Neural progenitor cell (in vitro differentiated cells): ENCODE data around the gene TCF7L2. TPM values are rescaled to one million over a fixed set of nuclear protein-coding genes. Genes with fewer than 3 reads are reported as not detected.

Experiments
- DNase-seq: peaks from one replicate; pipeline ENCODE4 v3.0.0-alpha.2; 2016; ENCODE audit warnings: low spot score
- H2AFZ ChIP-seq: fragments of 200-600 bp; sonication (generic); replicated peaks from 2 replicates; pipeline ENCODE4 v1.6.1; 2016; ENCODE audit warnings: antibody characterized with exemption
- H3F3A ChIP-seq: fragments of 200-600 bp; sonication (generic); 2 replicates; pipeline ENCODE4 v1.6.1; 2016; ENCODE audit warnings: antibody characterized with exemption, low read depth
- H3K27ac ChIP-seq: fragments of 200-600 bp; sonication (generic); 2 replicates; pipeline ENCODE4 v1.5.1; 2016; ENCODE audit warnings: mild to moderate bottlenecking
- H3K27me3 ChIP-seq: fragments of 200-600 bp; sonication (generic); 2 replicates; pipeline ENCODE4 v1.6.1; 2016; ENCODE audit warnings: mild to moderate bottlenecking, moderate library complexity
- H3K36me3 ChIP-seq: fragments of 200-600 bp; sonication (generic); 2 replicates; pipeline ENCODE4 v1.5.1; 2016
- H3K4me1 ChIP-seq: fragments of 200-600 bp; sonication (generic); 2 replicates; pipeline ENCODE4 v1.6.1; 2016; ENCODE audit warnings: mixed run types
- H3K4me2 ChIP-seq: fragments of 200-600 bp; sonication (generic); 2 replicates; pipeline ENCODE4 v1.6.1; 2016
- H3K4me3 ChIP-seq: fragments of 200-600 bp; sonication (generic); 2 replicates; pipeline ENCODE4 v1.5.1; 2016
- H3K79me2 ChIP-seq: fragments of 200-600 bp; sonication (generic); 2 replicates; pipeline ENCODE4 v1.6.1; 2016; ENCODE audit warnings: low read depth
- H3K9ac ChIP-seq: fragments of 200-600 bp; sonication (generic); 2 replicates; pipeline ENCODE4 v1.6.1; 2016
- H3K9me3 ChIP-seq: fragments of 200-600 bp; sonication (generic); 2 replicates; pipeline ENCODE4 v1.5.1; 2016; ENCODE audit warnings: low read depth
- H4K20me1 ChIP-seq: fragments of 200-600 bp; sonication (generic); 2 replicates; pipeline ENCODE4 v1.6.1; 2016; ENCODE audit warnings: low read depth
- H3K27ac Mint-ChIP-seq: 3 replicates; pipeline ENCODE4 v1.8.0; 2021; ENCODE audit warnings: mixed read lengths
- H3K27me3 Mint-ChIP-seq: 2 replicates; pipeline ENCODE4 v1.8.0; 2022; ENCODE audit warnings: low read depth, mild to moderate bottlenecking, inconsistent platforms, moderate library complexity, mixed read lengths; ENCODE audit not compliant: insufficient read depth
- H3K36me3 Mint-ChIP-seq: 3 replicates; pipeline ENCODE4 v1.8.0; 2021; ENCODE audit warnings: mixed read lengths
- H3K4me1 Mint-ChIP-seq: 3 replicates; pipeline ENCODE4 v1.8.0; 2021; ENCODE audit warnings: mixed read lengths
- H3K4me3 Mint-ChIP-seq: 3 replicates; pipeline ENCODE4 v1.8.0; 2021; ENCODE audit warnings: mild to moderate bottlenecking, moderate library complexity, mixed read lengths
- H3K9me3 Mint-ChIP-seq: 3 replicates; pipeline ENCODE4 v1.8.0; 2020; ENCODE audit warnings: mixed read lengths
- EZH2 ChIP-seq: fragments of 200-600 bp; sonication (generic); IDR thresholded peaks from 2 replicates; pipeline ENCODE4 v1.6.1; 2017; ENCODE audit warnings: antibody characterized with exemption, mild to moderate bottlenecking, moderate library complexity
- EZH2phosphoT487 ChIP-seq: fragments of 200-600 bp; sonication (generic); IDR thresholded peaks from 2 replicates; pipeline ENCODE4 v1.6.1; 2017; ENCODE audit warnings: antibody characterized with exemption
- total RNA-seq: library from RNA; depleted of rRNA; stranded (reverse); fragments of >200 nt; gene quantifications from 2 replicates; pipeline ENCODE4 v1.2.3, GENCODE V29; 2015; ENCODE audit warnings: low replicate concordance
- TF ChIP-seq, protein P1 (sequence below): fragments of 200-600 bp; sonication (generic); IDR thresholded peaks from 2 replicates; pipeline ENCODE4 v1.5.1; 2017; ENCODE audit warnings: antibody characterized with exemption, mild to moderate bottlenecking

TCF7L2 gene
- total RNA-seq, 1 donor from 2014 or later = 12.3 TPM

DNA sequence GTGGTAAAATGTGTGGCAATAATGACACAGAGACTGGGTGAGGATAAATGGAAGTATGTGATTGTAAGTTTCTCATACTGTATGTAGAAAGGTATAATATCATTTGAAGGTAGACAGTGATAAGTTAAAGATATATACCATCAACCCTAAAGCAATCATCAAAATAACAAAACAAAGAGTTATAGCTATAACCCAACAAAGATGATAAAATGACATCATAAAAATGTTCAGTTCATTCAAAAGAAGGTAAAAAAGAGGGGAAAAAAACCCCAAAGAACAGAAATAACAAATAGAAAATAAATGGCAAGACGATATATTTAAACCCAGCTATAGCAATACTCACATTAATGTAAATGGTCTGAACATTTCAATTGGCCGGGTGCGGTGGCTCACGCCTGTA lies 17.4 kb upstream of the TCF7L2 start:
- no peak overlapping the region for H3K27ac Mint-ChIP-seq
- no peaks in the 10 kb centered on the region for H3K27me3 ChIP-seq

DNA sequence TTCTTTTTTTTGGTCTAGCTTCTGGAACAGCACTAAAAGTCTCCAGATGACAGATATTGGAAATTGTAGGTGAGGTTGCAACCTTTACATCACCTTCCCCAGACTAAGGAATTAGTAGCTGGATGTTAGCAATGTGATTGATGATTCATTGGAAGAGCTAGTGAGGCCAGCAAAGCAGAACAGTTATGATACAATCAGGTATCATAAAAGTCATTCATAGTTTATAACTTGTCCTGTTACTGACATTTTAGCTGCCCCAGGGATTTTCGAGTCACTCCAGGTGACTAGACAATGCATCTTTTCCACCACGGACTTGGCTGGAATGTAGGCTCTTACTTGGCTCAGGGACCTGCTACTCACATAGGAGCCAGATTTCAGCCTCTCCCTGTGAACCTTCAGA lies 15.9 kb upstream of the TCF7L2 start:
- Histone ChIP-seq H3K27me3 (no peaks in the 10 kb centered on the region), H3K9ac (no peak overlapping the region), H3K79me2 (no peaks in the 10 kb centered on the region), H3K27ac (no peak overlapping the region), H3K4me2 (no peak overlapping the region), H3K9me3 (no peaks in the 10 kb centered on the region), H2AFZ (no peak overlapping the region), H3F3A (peaks cover 19% of the 10 kb centered on the region), H3K4me1 (peaks cover 16% of the 10 kb centered on the region), H4K20me1 (peaks cover 8% of the 10 kb centered on the region), H3K36me3 (no peaks in the 10 kb centered on the region), H3K4me3 (no peak overlapping the region)
- Mint-ChIP-seq H3K27ac (no peak overlapping the region), H3K4me1 (peaks cover 8% of the 10 kb centered on the region), H3K36me3 (no peaks in the 10 kb centered on the region), H3K9me3 (peaks cover 12% of the 10 kb centered on the region), H3K4me3 (no peak overlapping the region), H3K27me3 (peaks cover 2% of the 10 kb centered on the region)
- DNase-seq = no peak
- no peak for TF ChIP-seq EZH2phosphoT487
- TF ChIP-seq, protein P1, sequence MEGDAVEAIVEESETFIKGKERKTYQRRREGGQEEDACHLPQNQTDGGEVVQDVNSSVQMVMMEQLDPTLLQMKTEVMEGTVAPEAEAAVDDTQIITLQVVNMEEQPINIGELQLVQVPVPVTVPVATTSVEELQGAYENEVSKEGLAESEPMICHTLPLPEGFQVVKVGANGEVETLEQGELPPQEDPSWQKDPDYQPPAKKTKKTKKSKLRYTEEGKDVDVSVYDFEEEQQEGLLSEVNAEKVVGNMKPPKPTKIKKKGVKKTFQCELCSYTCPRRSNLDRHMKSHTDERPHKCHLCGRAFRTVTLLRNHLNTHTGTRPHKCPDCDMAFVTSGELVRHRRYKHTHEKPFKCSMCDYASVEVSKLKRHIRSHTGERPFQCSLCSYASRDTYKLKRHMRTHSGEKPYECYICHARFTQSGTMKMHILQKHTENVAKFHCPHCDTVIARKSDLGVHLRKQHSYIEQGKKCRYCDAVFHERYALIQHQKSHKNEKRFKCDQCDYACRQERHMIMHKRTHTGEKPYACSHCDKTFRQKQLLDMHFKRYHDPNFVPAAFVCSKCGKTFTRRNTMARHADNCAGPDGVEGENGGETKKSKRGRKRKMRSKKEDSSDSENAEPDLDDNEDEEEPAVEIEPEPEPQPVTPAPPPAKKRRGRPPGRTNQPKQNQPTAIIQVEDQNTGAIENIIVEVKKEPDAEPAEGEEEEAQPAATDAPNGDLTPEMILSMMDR = no peak
- no peak for TF ChIP-seq EZH2

More for the DNA sequence above, 17.4 kb upstream of the TCF7L2 start:
- Mint-ChIP-seq H3K27me3 (peaks cover 2% of the 10 kb centered on the region), H3K4me3 (no peak overlapping the region), H3K36me3 (no peaks in the 10 kb centered on the region), H3K9me3 (peaks cover 13% of the 10 kb centered on the region), H3K4me1 (peaks cover 6% of the 10 kb centered on the region)
- Histone ChIP-seq H2AFZ (no peak overlapping the region), H3K9ac (no peak overlapping the region), H4K20me1 (no peaks in the 10 kb centered on the region), H3K27ac (no peak overlapping the region), H3K4me3 (no peak overlapping the region), H3F3A (peaks cover 12% of the 10 kb centered on the region), H3K36me3 (no peaks in the 10 kb centered on the region), H3K4me2 (no peak overlapping the region), H3K4me1 (peaks cover 10% of the 10 kb centered on the region), H3K79me2 (no peaks in the 10 kb centered on the region), H3K9me3 (no peaks in the 10 kb centered on the region)
- TF ChIP-seq, protein P1 = no peak
- TF ChIP-seq EZH2 = no peak
- TF ChIP-seq EZH2phosphoT487 = no peak
- no peak for DNase-seq

DNA sequence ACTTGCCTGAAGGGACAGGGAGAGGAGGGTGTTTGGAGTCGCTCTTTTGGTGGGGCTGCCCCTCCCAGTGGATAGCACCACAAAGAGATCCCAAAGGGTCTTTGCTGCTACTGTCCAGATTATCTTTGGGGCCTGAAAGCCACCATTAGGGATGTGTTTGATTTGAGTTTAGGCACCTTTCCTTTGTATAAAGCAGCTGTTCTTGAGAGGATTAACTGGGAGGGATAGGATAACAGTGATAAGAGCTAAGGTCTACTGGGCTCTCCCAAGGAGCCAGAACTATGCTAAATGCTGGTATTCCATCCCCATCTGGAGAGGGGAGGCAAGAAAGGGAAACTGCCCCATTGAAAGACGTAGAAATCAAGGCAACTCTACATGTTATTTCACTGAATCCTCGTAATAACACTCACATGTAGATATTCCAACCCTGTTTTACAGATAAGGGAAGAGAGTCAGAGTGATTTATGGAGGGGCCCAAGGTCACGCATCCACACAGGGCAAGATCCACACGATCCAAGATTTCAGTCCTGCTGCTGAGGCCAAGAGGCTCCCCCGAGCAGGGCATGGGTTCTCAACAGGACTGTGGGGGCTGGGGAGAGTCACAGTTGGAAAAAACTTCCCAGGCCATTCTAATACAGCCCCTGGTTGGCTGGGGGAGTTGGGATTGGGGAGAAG lies 11.1 kb upstream of the TCF7L2 start:
- Mint-ChIP-seq H3K36me3 (no peaks in the 10 kb centered on the region), H3K4me1 (peaks cover 13% of the 10 kb centered on the region), H3K27ac (no peak overlapping the region), H3K4me3 (no peak overlapping the region), H3K27me3 (peaks cover 5% of the 10 kb centered on the region), H3K9me3 (no peaks in the 10 kb centered on the region)
- Histone ChIP-seq H3K27me3 (no peaks in the 10 kb centered on the region), H4K20me1 (peaks cover 10% of the 10 kb centered on the region), H3K4me1 (peaks cover 18% of the 10 kb centered on the region), H2AFZ (no peak overlapping the region), H3K9me3 (no peaks in the 10 kb centered on the region), H3K4me2 (peak overlapping the region; percentile 44), H3K27ac (peak overlapping the region; percentile 32), H3F3A (peaks cover 22% of the 10 kb centered on the region), H3K36me3 (no peaks in the 10 kb centered on the region), H3K9ac (no peak overlapping the region), H3K79me2 (no peaks in the 10 kb centered on the region), H3K4me3 (no peak overlapping the region)
- peak; percentile 62 for DNase-seq
- TF ChIP-seq EZH2phosphoT487 = peak; percentile 43
- TF ChIP-seq, protein P1 = no peak
